HCT116 (cell line): ENCODE data around the gene CREG1. TPM values are rescaled to one million over a fixed set of nuclear protein-coding genes. Genes with fewer than 3 reads are reported as not detected.

Experiments used
- ATAC-seq: fragments of 200-7000 bp; cut with Tn5 transposase; 2 replicates; pipeline ENCODE4 v1.9.1; 2020; ENCODE audit warnings: mild to moderate bottlenecking, moderate library complexity
- BruUV-seq: library from RNA; stranded (reverse); fragments of 400-500 nt; replicated peaks from 2 replicates; lab custom pipeline; 2021; lab: Mats Ljungman, UMichigan
- CTCF ChIA-PET: fragments of 300-600 bp; sonication (Branson Sonifier 250); formaldehyde crosslinking; loops from one replicate; lab custom pipeline; 2021; ENCODE audit warnings: antibody characterized with exemption; lab: Charles Lee
- POLR2A ChIA-PET: fragments of 300-600, 350-600 bp; sonication (Branson Sonifier 250); formaldehyde crosslinking; loops from one replicate; lab custom pipeline; 2021; ENCODE audit warnings: antibody characterized with exemption; lab: Charles Lee
- RAD21 ChIA-PET, 2 experiments: fragments of 300-600 bp; sonication (Branson Sonifier 250); formaldehyde crosslinking; loops; one replicate each; lab custom pipeline; 2023; ENCODE audit warnings: low total read pairs in 2 of 2; ENCODE audit not compliant: uncharacterized antibody in 2 of 2, unreplicated experiment in 2 of 2, low non-redundant PET in 1 of 2; lab: Charles Lee
- DNase-seq: peaks from one replicate; pipeline ENCODE4 v3.0.0-alpha.2; 2010; ENCODE audit warnings: low read depth, low spot score
- H2AFZ ChIP-seq: fragments of 200-600 bp; shearing (Covaris generic), sonication (generic); 2 replicates; pipeline ENCODE4 v1.6.1; 2017; ENCODE audit warnings: low read depth, mixed run types, mixed read lengths, antibody characterized with exemption, low read length; ENCODE audit not compliant: poor library complexity, severe bottlenecking
- H3K27ac ChIP-seq: 2 replicates; pipeline ENCODE4 v1.5.1; 2012; ENCODE audit warnings: low read depth, low read length
- H3K27me3 ChIP-seq: fragments of 200-600 bp; sonication (generic); 2 replicates; pipeline ENCODE4 v1.6.1; 2016; ENCODE audit warnings: mixed run types, low read length, mixed read lengths; ENCODE audit not compliant: insufficient read depth
- H3K36me3 ChIP-seq, 2 experiments: fragments of 200-500 bp in 1 of 2; fragments of 200-600 bp in 1 of 2; sonication (Bioruptor generic) in 1 of 2; sonication (generic) in 1 of 2; 2 replicates each; pipeline versions ENCODE4 v1.5.1 to v1.6.1; 2014 to 2016; ENCODE audit warnings: low read length in 2 of 2, inconsistent platforms in 1 of 2, mixed read lengths in 1 of 2, mixed run types in 1 of 2; ENCODE audit not compliant: insufficient read depth in 2 of 2, control insufficient read depth in 1 of 2
- H3K4me1 ChIP-seq, 2 experiments: fragments of 200-600 bp in 1 of 2; sonication (generic) in 1 of 2; 2 replicates each; pipeline versions ENCODE4 v1.5.1 to v1.6.1; 2012 to 2017; ENCODE audit warnings: low read length in 2 of 2, inconsistent platforms in 1 of 2, mild to moderate bottlenecking in 1 of 2, mixed read lengths in 1 of 2, mixed run types in 1 of 2, moderate library complexity in 1 of 2; ENCODE audit not compliant: insufficient read depth in 2 of 2, control insufficient read depth in 1 of 2
- H3K4me2 ChIP-seq: fragments of 200-600 bp; sonication (generic); 2 replicates; pipeline ENCODE4 v1.6.1; 2017; ENCODE audit warnings: mixed run types, low read length, mixed read lengths
- H3K4me3 ChIP-seq, 2 experiments: fragments of 200-600 bp in 1 of 2; sonication (generic) in 1 of 2; replicated peaks in 1 of 2; 2 replicates each; pipeline ENCODE4 v1.5.1; 2011 to 2016; ENCODE audit warnings: low read length in 2 of 2, control low read depth in 1 of 2, low read depth in 1 of 2, mild to moderate bottlenecking in 1 of 2, mixed read lengths in 1 of 2, mixed run types in 1 of 2
- H3K79me2 ChIP-seq: fragments of 200-600 bp; sonication (generic); 2 replicates; pipeline ENCODE4 v1.6.1; 2017; ENCODE audit warnings: mild to moderate bottlenecking, mixed run types, low read length, moderate library complexity, mixed read lengths; ENCODE audit not compliant: insufficient read depth
- H3K9ac ChIP-seq: fragments of 200-600 bp; sonication (generic); 2 replicates; pipeline ENCODE4 v1.6.1; 2016; ENCODE audit warnings: low read length, mixed read lengths
- H3K9me2 ChIP-seq: fragments of 200-600 bp; sonication (generic), shearing (Covaris generic); 2 replicates; pipeline ENCODE4 v1.6.1; 2017; ENCODE audit warnings: mixed run types, mild to moderate bottlenecking, moderate library complexity; ENCODE audit not compliant: insufficient read depth
- H3K9me3 ChIP-seq, 2 experiments: fragments of 200-500 bp in 1 of 2; fragments of 200-600 bp in 1 of 2; sonication (Bioruptor generic) in 1 of 2; sonication (generic) in 1 of 2; 2 replicates each; pipeline ENCODE4 v1.6.1; 2014 to 2017; ENCODE audit warnings: low read length in 2 of 2, mixed read lengths in 2 of 2, inconsistent platforms in 1 of 2, low read depth in 1 of 2, mild to moderate bottlenecking in 1 of 2, mixed run types in 1 of 2, moderate library complexity in 1 of 2; ENCODE audit not compliant: control insufficient read depth in 1 of 2, insufficient read depth in 1 of 2
- H4K20me1 ChIP-seq: fragments of 200-600 bp; sonication (generic), shearing (Covaris generic); 2 replicates; pipeline ENCODE4 v1.6.1; 2017; ENCODE audit warnings: mixed run types, mild to moderate bottlenecking, moderate library complexity; ENCODE audit not compliant: insufficient read depth
- CEBPB ChIP-seq: IDR thresholded peaks from 2 replicates; pipeline ENCODE4 v1.6.1; 2012; ENCODE audit warnings: low read depth
- EZH2 ChIP-seq: fragments of 200-600 bp; sonication (generic); IDR thresholded peaks from 2 replicates; pipeline ENCODE4 v1.6.1; 2017; ENCODE audit warnings: antibody characterized with exemption, mixed run types
- POLR2A ChIP-seq: IDR thresholded peaks from 2 replicates; pipeline ENCODE4 v1.7.0; 2011; ENCODE audit warnings: borderline replicate concordance; ENCODE audit not compliant: insufficient read depth, insufficient read length; ENCODE audit errors: extremely low read depth
- POLR2AphosphoS5 ChIP-seq: IDR thresholded peaks from 2 replicates; pipeline ENCODE4 v1.6.1; 2011; ENCODE audit warnings: mild to moderate bottlenecking, low read depth, low read length, moderate library complexity
- RAD21 ChIP-seq: IDR thresholded peaks from 2 replicates; pipeline ENCODE4 v1.6.1; 2012; ENCODE audit warnings: low read depth, mild to moderate bottlenecking
- SP1 ChIP-seq: IDR thresholded peaks from 2 replicates; pipeline ENCODE4 v1.6.1; 2012; ENCODE audit warnings: low read depth
- SRF ChIP-seq: IDR thresholded peaks from 2 replicates; pipeline ENCODE4 v1.6.1; 2012; ENCODE audit warnings: low read depth
- YY1 ChIP-seq: IDR thresholded peaks from 2 replicates; pipeline ENCODE4 v1.6.1; 2011; ENCODE audit warnings: low read length, low read depth, moderate library complexity, mild to moderate bottlenecking; ENCODE audit not compliant: insufficient replicate concordance; ENCODE audit errors: extremely low read depth
- ZBTB33 ChIP-seq: IDR thresholded peaks from 2 replicates; pipeline ENCODE4 v1.6.1; 2011; ENCODE audit warnings: mild to moderate bottlenecking, low read length, moderate library complexity; ENCODE audit not compliant: insufficient replicate concordance; ENCODE audit errors: extremely low read depth
- intact Hi-C: fragments of 100-400 bp; cut with micrococcal nuclease; formaldehyde crosslinking; loops from 2 replicates; pipeline ENCODE4 v1.10.0; 2022
- total RNA-seq: library from RNA; stranded (reverse); gene quantifications from one replicate; pipeline ENCODE4 v1.2.1, GENCODE V29; 2021; ENCODE audit not compliant: unreplicated experiment

Gene CREG1
- total RNA-seq, 1 experiment from 2014 or later = 55.7 TPM

GRCh38 chr1:167516404-167517388 lies 36.9 kb downstream of the CREG1 start:
- ChIA-PET RAD21 (no interaction called here), POLR2A (interaction anchor here (0.6 kb wide), 1 partner anchor 11 kb away, joined by 5 read pairs; no protein-coding TSS in a partner anchor), CTCF (no interaction called here)
- intact Hi-C loops = no loop called here
- Histone ChIP-seq H3K4me1 (no peaks in the 10 kb centered on the region), H3K4me3 (no peak overlapping the region), H3K27ac (no peak overlapping the region), H3K36me3 (no peaks in the 10 kb centered on the region), H3K79me2 (no peaks in the 10 kb centered on the region), H3K4me2 (no peak overlapping the region), H3K27me3 (no peaks in the 10 kb centered on the region), H2AFZ (no peak overlapping the region), H3K9me3 (no peaks in the 10 kb centered on the region), H4K20me1 (no peaks in the 10 kb centered on the region), H3K9ac (no peak overlapping the region), H3K9me2 (no peaks in the 10 kb centered on the region)
- DNase-seq (no peak), ATAC-seq (no peak)
- TF ChIP-seq EZH2 = no peak
- no peak for TF ChIP-seq POLR2AphosphoS5
- no peak for TF ChIP-seq RAD21
- no peak for TF ChIP-seq POLR2A
- no peak for TF ChIP-seq CEBPB
- TF ChIP-seq SRF = no peak
- TF ChIP-seq ZBTB33 = no peak
- no peak for TF ChIP-seq SP1
- no peak for TF ChIP-seq YY1
- no TSS peak for BruUV-seq
